GM18873 (cell line): ENCODE results near the gene TTC7B.

ENCODE experiments used
- ATAC-seq: cut with Tn5 transposase; IDR thresholded peaks from one replicate; pipeline ENCODE4 v1.9.1; 2021; ENCODE audit warnings: mild to moderate bottlenecking, moderate library complexity, moderate number of reproducible peaks; ENCODE audit not compliant: unreplicated experiment, low FRiP score

TTC7B gene

GRCh38 chr14:90488256-90488655, 328.0 kb downstream of the TTC7B start:
- ATAC-seq: no peak

- ATAC-seq: no peak
Observed at GRCh38 chr14:90487462-90487861, 328.8 kb downstream of the TTC7B start.

DNA sequence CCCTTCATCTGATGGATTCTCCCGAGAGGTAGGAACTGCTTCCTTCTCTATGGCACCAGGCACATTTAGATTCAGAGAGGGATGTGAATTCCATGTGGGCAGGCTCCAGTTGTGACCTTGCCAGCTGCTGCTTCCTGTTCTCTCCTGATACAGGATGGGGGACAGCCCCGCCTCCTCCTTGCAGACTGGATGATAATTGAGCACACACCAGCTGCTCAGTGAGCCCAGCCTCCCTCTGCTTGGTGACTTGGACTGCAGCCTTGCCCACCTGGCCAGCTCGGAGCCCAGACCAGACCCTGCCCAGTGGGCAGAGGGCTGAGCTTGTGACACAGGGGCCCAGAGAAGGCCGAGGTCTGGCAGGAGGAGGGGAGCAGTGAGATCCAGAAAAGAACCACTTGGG, 329.2 kb downstream of the TTC7B start:
- no peak for ATAC-seq

- ATAC-seq: no peak
Observed at GRCh38 chr14:90484291-90484690, 331.9 kb downstream of the TTC7B start.

DNA sequence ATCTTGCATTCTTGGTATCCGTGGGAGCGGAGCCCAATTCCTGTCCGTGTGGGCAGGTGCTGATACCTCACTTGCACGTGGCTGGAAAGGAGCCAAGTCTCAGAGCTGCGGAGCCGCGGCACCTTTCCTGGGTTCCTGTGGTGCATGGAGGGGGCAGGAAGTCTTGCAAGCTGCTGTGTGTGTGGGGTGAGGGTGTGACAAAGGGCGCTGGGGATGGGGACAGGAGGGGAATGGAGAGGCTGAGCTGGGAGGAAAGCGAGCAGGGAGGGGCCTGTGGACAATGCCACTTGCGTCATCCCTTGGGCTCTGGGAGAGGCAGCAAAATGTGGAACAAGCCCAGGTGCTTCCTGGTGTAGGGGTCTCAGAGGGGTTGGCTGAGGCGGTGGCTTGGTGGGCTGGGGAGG, 332.7 kb downstream of the TTC7B start:
- ATAC-seq: no peak

DNA sequence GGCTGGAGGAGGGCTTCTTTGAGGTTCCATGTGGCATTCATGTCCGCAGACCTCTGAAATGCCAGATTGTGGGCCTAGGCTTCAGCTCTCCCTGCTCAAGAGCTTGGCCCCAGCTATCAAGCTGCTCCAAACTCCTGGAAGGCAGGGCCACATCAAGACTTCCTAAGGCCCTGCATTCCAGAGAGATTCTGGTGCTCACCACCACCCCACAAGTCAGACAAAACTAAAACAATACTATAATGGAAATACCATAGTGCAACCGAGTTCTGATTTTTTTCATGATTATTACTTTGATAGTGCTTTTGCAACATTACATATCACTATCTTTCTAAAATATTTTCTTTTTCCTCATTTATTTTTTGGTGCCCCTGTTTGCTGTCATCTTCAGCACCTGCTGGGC, 333.1 kb downstream of the TTC7B start:
- no peak for ATAC-seq

- no peak for ATAC-seq
Observed at GRCh38 chr14:90475298-90475697, 340.9 kb downstream of the TTC7B start.
